Cardiac muscle cell (in vitro differentiated cells and primary cell): ENCODE results near the gene ELSPBP1. TPM values are rescaled to one million over a fixed set of nuclear protein-coding genes. Genes with fewer than 3 reads are reported as not detected.

Experiments used
- DNase-seq, 2 donors: peaks; one replicate each; pipeline versions ENCODE4 v3.0.0 to v3.0.0-alpha.2; 2010 to 2017; ENCODE audit warnings: low read depth in 1 of 2, low spot score in 1 of 2
- H3K27ac ChIP-seq: fragments of 200-600 bp; sonication (generic); 2 replicates; pipeline ENCODE4 v1.5.1; 2016
- H3K27me3 ChIP-seq: fragments of 200-600 bp; sonication (generic); 2 replicates; pipeline ENCODE4 v1.6.0; 2016; ENCODE audit warnings: control low read depth
- H3K36me3 ChIP-seq: fragments of 200-600 bp; sonication (generic); 2 replicates; pipeline ENCODE4 v1.5.1; 2016; ENCODE audit warnings: control low read depth
- H3K4me1 ChIP-seq: fragments of 200-600 bp; sonication (generic); 2 replicates; pipeline ENCODE4 v1.8.1; 2017; ENCODE audit warnings: low read depth, mild to moderate bottlenecking, mixed run types
- H3K4me3 ChIP-seq: fragments of 200-600 bp; sonication (generic); 2 replicates; pipeline ENCODE4 v1.5.1; 2016; ENCODE audit warnings: mild to moderate bottlenecking
- H3K9me3 ChIP-seq: fragments of 200-600 bp; sonication (generic); 2 replicates; pipeline ENCODE4 v1.5.1; 2017; ENCODE audit warnings: low read depth, mild to moderate bottlenecking, control low read depth
- CTCF ChIP-seq: IDR thresholded peaks from 2 replicates; pipeline ENCODE4 v1.5.1; 2012; ENCODE audit warnings: low read depth, mild to moderate bottlenecking, low read length
- polyA plus RNA-seq: library from polyadenylated mRNA; unstranded; fragments of >200 nt; fragmentation: Nextera tagmentation; extraction: Ambion mirVana; gene quantifications from 2 replicates; pipeline ENCODE4 v1.2.1, GENCODE V29; 2016
- total RNA-seq: library from RNA; depleted of rRNA; stranded (reverse); fragments of >200 nt; gene quantifications from 2 replicates; pipeline ENCODE4 v1.2.3, GENCODE V29; 2016

Gene ELSPBP1
- total and polyA plus RNA-seq, 2 experiments from 2014 or later: not detected

GRCh38 chr19:47992070-47992469, 2.4 kb upstream of the ELSPBP1 start, which contains the start of gene BSPH1:
Gene BSPH1 (minus strand): TSS chr19:47992170. CDS start chr19:47992081, 89 bp downstream.
- H3K27ac ChIP-seq: no peak within 1 kb of the TSS
- TF ChIP-seq CTCF: no peak

GRCh38 chr19:47996230-47996727, 1.8 kb downstream of the ELSPBP1 start:
- Histone ChIP-seq H3K4me3 (no peak overlapping the region), H3K36me3 (no peaks in the 10 kb centered on the region), H3K27ac (no peak overlapping the region), H3K27me3 (no peaks in the 10 kb centered on the region), H3K4me1 (no peaks in the 10 kb centered on the region), H3K9me3 (no peaks in the 10 kb centered on the region)
- DNase-seq: no peak
- TF ChIP-seq CTCF: no peak

More at GRCh38 chr19:47992070-47992469, 2.4 kb upstream of the ELSPBP1 start, which contains the start of gene BSPH1:
- Histone ChIP-seq H3K4me1 (no peaks in the 10 kb centered on the region), H3K9me3 (no peaks in the 10 kb centered on the region), H3K27me3 (no peaks in the 10 kb centered on the region), H3K36me3 (no peaks in the 10 kb centered on the region), H3K4me3 (no peak within 1 kb of the TSS)
- DNase-seq: no peak

- no peak for DNase-seq
- no peaks in the 10 kb centered on the region for H3K27me3 ChIP-seq
- no peak for TF ChIP-seq CTCF
- no peak overlapping the region for H3K4me3 ChIP-seq
- no peaks in the 10 kb centered on the region for H3K36me3 ChIP-seq
- no peaks in the 10 kb centered on the region for H3K4me1 ChIP-seq
- no peak overlapping the region for H3K27ac ChIP-seq
- H3K9me3 ChIP-seq: no peaks in the 10 kb centered on the region
Measured at GRCh38 chr19:47998800-47999199, 4.4 kb downstream of the ELSPBP1 start.

- H3K27me3 ChIP-seq: no peaks in the 10 kb centered on the region
- TF ChIP-seq CTCF: no peak
- H3K4me1 ChIP-seq: no peaks in the 10 kb centered on the region
- H3K36me3 ChIP-seq: no peaks in the 10 kb centered on the region
- H3K4me3 ChIP-seq: no peak overlapping the region
- DNase-seq: no peak
- no peak overlapping the region for H3K27ac ChIP-seq
- no peaks in the 10 kb centered on the region for H3K9me3 ChIP-seq
Measured at GRCh38 chr19:48000846-48001245, 6.4 kb downstream of the ELSPBP1 start.

GRCh38 chr19:48004236-48004635, 9.8 kb downstream of the ELSPBP1 start:
- no peak overlapping the region for H3K4me3 ChIP-seq
- H3K27ac ChIP-seq: no peak overlapping the region
- no peaks in the 10 kb centered on the region for H3K4me1 ChIP-seq
- no peaks in the 10 kb centered on the region for H3K27me3 ChIP-seq
- H3K36me3 ChIP-seq: no peaks in the 10 kb centered on the region
- no peaks in the 10 kb centered on the region for H3K9me3 ChIP-seq
- no peak for DNase-seq
- no peak for TF ChIP-seq CTCF
